H9 (cell line): Measurements from ENCODE around the gene ZNF792. TPM values are rescaled to one million over a fixed set of nuclear protein-coding genes. Genes with fewer than 3 reads are reported as not detected.
"Not testable (repeated sequence)": the region's sequence is repeated elsewhere in the genome, so short reads cannot be mapped to it uniquely, and the experiment has no call there.

ENCODE experiments used
- DNase-seq: peaks from one replicate; pipeline ENCODE4 v3.0.0-alpha.2; 2017
- H2AFZ ChIP-seq: one replicate; pipeline ENCODE4 v1.6.1; 2013; ENCODE audit warnings: mild to moderate bottlenecking, low read length, control low read depth, moderate library complexity
- H2AK5ac ChIP-seq: 2 replicates; pipeline ENCODE4 v1.6.1; 2013; ENCODE audit warnings: low read length, control low read depth, mixed read lengths; ENCODE audit not compliant: insufficient read length
- H2BK120ac ChIP-seq: one replicate; pipeline ENCODE4 v1.6.1; 2013; ENCODE audit warnings: low read depth, mild to moderate bottlenecking, low read length, control low read depth, inconsistent platforms; ENCODE audit not compliant: poor library complexity, severe bottlenecking
- H2BK12ac ChIP-seq: 2 replicates; pipeline ENCODE4 v1.6.1; 2013; ENCODE audit warnings: low read length, control low read depth, mixed read lengths, low read depth; ENCODE audit not compliant: insufficient read length
- H2BK15ac ChIP-seq: 2 replicates; pipeline ENCODE4 v1.6.1; 2013; ENCODE audit warnings: low read depth, low read length, control low read depth
- H2BK20ac ChIP-seq: one replicate; pipeline ENCODE4 v1.6.1; 2013; ENCODE audit warnings: low read depth, mild to moderate bottlenecking, low read length, control low read depth, inconsistent platforms; ENCODE audit not compliant: poor library complexity, severe bottlenecking
- H2BK5ac ChIP-seq: 2 replicates; pipeline ENCODE4 v1.6.1; 2013; ENCODE audit warnings: low read length, control low read depth, mixed read lengths; ENCODE audit not compliant: insufficient read length
- H3K14ac ChIP-seq: 2 replicates; pipeline ENCODE4 v1.6.1; 2013; ENCODE audit warnings: low read length, control low read depth; ENCODE audit not compliant: insufficient read depth
- H3K18ac ChIP-seq: 2 replicates; pipeline ENCODE4 v1.6.1; 2013; ENCODE audit warnings: low read depth, mild to moderate bottlenecking, mixed read lengths, low read length, control low read depth; ENCODE audit not compliant: insufficient read length
- H3K23ac ChIP-seq: 2 replicates; pipeline ENCODE4 v1.6.1; 2013; ENCODE audit warnings: low read length, control low read depth, mixed read lengths, low read depth; ENCODE audit not compliant: insufficient read length
- H3K23me2 ChIP-seq: 2 replicates; pipeline ENCODE4 v1.6.1; 2013; ENCODE audit warnings: low read depth, mild to moderate bottlenecking, mixed read lengths, low read length, control low read depth; ENCODE audit not compliant: insufficient read length, poor library complexity, severe bottlenecking
- H3K27ac ChIP-seq: 2 replicates; pipeline ENCODE4 v1.5.1; 2013; ENCODE audit warnings: low read length, control low read depth, mixed read lengths, low read depth; ENCODE audit not compliant: insufficient read length
- H3K27me3 ChIP-seq: 2 replicates; pipeline ENCODE4 v1.6.1; 2013; ENCODE audit warnings: low read length, control low read depth, inconsistent platforms; ENCODE audit not compliant: insufficient read depth
- H3K4ac ChIP-seq: 2 replicates; pipeline ENCODE4 v1.6.1; 2013; ENCODE audit warnings: low read depth, mild to moderate bottlenecking, control low read depth, inconsistent platforms, low read length, moderate library complexity
- H3K4me1 ChIP-seq: 2 replicates; pipeline ENCODE4 v1.6.1; 2013; ENCODE audit warnings: low read length, control low read depth, inconsistent platforms; ENCODE audit not compliant: insufficient read depth
- H3K4me2 ChIP-seq: 2 replicates; pipeline ENCODE4 v1.6.1; 2013; ENCODE audit warnings: low read length, control low read depth, mixed read lengths; ENCODE audit not compliant: insufficient read length, insufficient read depth
- H3K56ac ChIP-seq: 2 replicates; pipeline ENCODE4 v1.6.1; 2013; ENCODE audit warnings: low read depth, mild to moderate bottlenecking, mixed read lengths, low read length, control low read depth; ENCODE audit not compliant: insufficient read length
- H3K79me1 ChIP-seq: 2 replicates; pipeline ENCODE4 v1.6.1; 2013; ENCODE audit warnings: low read depth, mild to moderate bottlenecking, moderate library complexity, low read length, control low read depth, inconsistent platforms; ENCODE audit not compliant: insufficient read depth, poor library complexity, severe bottlenecking
- H3K79me2 ChIP-seq: 2 replicates; pipeline ENCODE4 v1.6.1; 2013; ENCODE audit warnings: low read length, control low read depth, inconsistent platforms; ENCODE audit not compliant: insufficient read depth
- H3K9ac ChIP-seq: 2 replicates; pipeline ENCODE4 v1.6.1; 2013; ENCODE audit warnings: low read length, control low read depth, mixed read lengths; ENCODE audit not compliant: insufficient read length; ENCODE audit errors: extremely low read depth
- H3K9me3 ChIP-seq: one replicate; pipeline ENCODE4 v1.6.1; 2013; ENCODE audit warnings: low read depth, low read length, inconsistent platforms; ENCODE audit not compliant: control insufficient read depth
- H3T11ph ChIP-seq: one replicate; pipeline ENCODE4 v1.6.1; 2013; ENCODE audit warnings: mild to moderate bottlenecking, low read length, control low read depth, inconsistent platforms
- H4K20me1 ChIP-seq: one replicate; pipeline ENCODE4 v1.6.1; 2013; ENCODE audit not compliant: control insufficient read depth, insufficient read length, insufficient read depth
- H4K5ac ChIP-seq: 2 replicates; pipeline ENCODE4 v1.6.1; 2013; ENCODE audit warnings: low read depth, mild to moderate bottlenecking, mixed read lengths, low read length, control low read depth; ENCODE audit not compliant: insufficient read length
- H4K8ac ChIP-seq: replicated peaks from 2 replicates; pipeline ENCODE4 v1.6.1; 2013; ENCODE audit warnings: low read length, control low read depth, mixed read lengths, low read depth; ENCODE audit not compliant: insufficient read length
- H4K91ac ChIP-seq: 2 replicates; pipeline ENCODE4 v1.6.1; 2013; ENCODE audit warnings: low read depth, mild to moderate bottlenecking, moderate library complexity, mixed read lengths, low read length, control low read depth; ENCODE audit not compliant: insufficient read length
- H3K27ac Mint-ChIP-seq, 3 experiments: 2 replicates in 2 of 3; 3 replicates in 1 of 3; pipeline ENCODE4 v1.8.0; 2020 to 2021; ENCODE audit warnings: mixed read lengths in 3 of 3, mild to moderate bottlenecking in 1 of 3, moderate library complexity in 1 of 3
- H3K27me3 Mint-ChIP-seq: 2 replicates; pipeline ENCODE4 v1.8.0; 2021; ENCODE audit warnings: low read depth, mild to moderate bottlenecking, moderate library complexity, mixed read lengths
- H3K36me3 Mint-ChIP-seq, 3 experiments: 2 replicates in 2 of 3; 3 replicates in 1 of 3; pipeline ENCODE4 v1.8.0; 2020 to 2021; ENCODE audit warnings: low read depth in 3 of 3, mixed read lengths in 3 of 3; ENCODE audit not compliant: insufficient read depth in 1 of 3
- H3K4me1 Mint-ChIP-seq, 2 experiments: 2 replicates each; pipeline ENCODE4 v1.8.0; 2020; ENCODE audit warnings: mixed read lengths in 2 of 2
- H3K4me3 Mint-ChIP-seq, 2 experiments: 2 replicates in 1 of 2; 3 replicates in 1 of 2; pipeline ENCODE4 v1.8.0; 2020 to 2021; ENCODE audit warnings: mild to moderate bottlenecking in 2 of 2, mixed read lengths in 2 of 2, moderate library complexity in 1 of 2
- H3K9me3 Mint-ChIP-seq, 2 experiments: 2 replicates in 1 of 2; 3 replicates in 1 of 2; pipeline ENCODE4 v1.8.0; 2020; ENCODE audit warnings: mild to moderate bottlenecking in 2 of 2, mixed read lengths in 2 of 2, moderate library complexity in 1 of 2
- WGBS: extraction: QIAGEN DNeasy Blood & Tissue Kit; methylation state at CpG from one replicate; pipeline ENCODE4 v1.1.7; 2013; ENCODE audit warnings: missing lambda C conversion rate, low lambda C conversion rate, mixed read lengths; ENCODE audit not compliant: insufficient read length; ENCODE audit errors: extremely low coverage; 5-methylcytosine and 5-hydroxymethylcytosine counted together
- total RNA-seq: library from RNA; stranded (reverse); gene quantifications from 2 replicates; pipeline ENCODE4 v1.2.1, GENCODE V29; 2021
- TF ChIP-seq, protein P1 (sequence below): fragments of 200-600 bp; sonication (generic); conservative IDR thresholded peaks from 3 replicates; pipeline ENCODE4 v1.8.0; 2021; ENCODE audit warnings: antibody characterized with exemption, mild to moderate bottlenecking

Gene ZNF792
- total RNA-seq, 1 experiment from 2014 or later: 8.3 TPM

DNA sequence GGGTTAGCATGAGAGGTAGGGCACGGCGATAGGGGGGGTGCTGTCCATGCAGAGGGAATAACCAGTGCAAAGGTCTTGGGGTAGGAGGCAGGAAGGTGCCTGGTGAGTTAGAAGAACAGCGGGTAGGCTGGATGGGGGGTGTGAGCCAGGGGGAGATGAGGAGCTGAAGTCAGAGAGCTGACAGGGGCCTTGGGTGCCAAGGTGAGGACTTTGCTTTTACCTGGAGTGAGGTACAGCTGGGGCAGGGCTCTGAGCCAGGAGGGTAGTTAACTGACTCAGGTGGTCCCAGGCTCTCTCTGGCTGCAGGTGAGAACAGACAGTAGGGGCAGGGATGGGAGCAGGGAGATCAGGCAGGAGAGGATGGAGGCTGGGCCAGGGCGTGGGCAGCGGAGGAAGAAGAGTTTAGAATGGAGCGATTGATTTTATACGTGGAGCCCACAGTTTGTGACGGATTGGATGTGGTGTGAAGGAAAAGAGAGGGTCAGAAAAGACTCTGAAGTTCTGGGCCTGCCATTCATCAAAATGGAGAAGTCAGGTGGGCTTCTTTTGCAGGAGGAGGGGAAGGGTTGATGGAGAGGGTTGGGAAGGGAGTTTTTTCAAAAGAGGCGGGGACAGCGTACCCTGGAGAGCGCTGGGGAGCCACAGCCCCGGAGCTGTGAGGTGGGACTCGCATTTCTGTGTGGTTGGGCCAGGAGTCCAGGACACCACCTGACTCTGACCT, 34.9 kb upstream of the ZNF792 start:
- H3T11ph ChIP-seq: no peak overlapping the region
- peaks cover 0 to 5% of the 10 kb centered on the region in 2 experiments; a peak in 4 of 5 replicates for H3K9me3 Mint-ChIP-seq
- H2BK12ac ChIP-seq: no peak overlapping the region
- H4K20me1 ChIP-seq: no peaks in the 10 kb centered on the region
- H3K27ac Mint-ChIP-seq: peak overlapping the region; percentile 94 to 97 (median 94)
- no peak overlapping the region for H3K4ac ChIP-seq
- H3K23ac ChIP-seq: no peak overlapping the region
- H3K4me3 Mint-ChIP-seq: peak overlapping the region; percentile 68 to 84
- H2BK5ac ChIP-seq: no peak overlapping the region
- H3K4me1 ChIP-seq: peaks cover 5% of the 10 kb centered on the region; the same call in 1 of the 2 replicates
- TF ChIP-seq, protein P1, sequence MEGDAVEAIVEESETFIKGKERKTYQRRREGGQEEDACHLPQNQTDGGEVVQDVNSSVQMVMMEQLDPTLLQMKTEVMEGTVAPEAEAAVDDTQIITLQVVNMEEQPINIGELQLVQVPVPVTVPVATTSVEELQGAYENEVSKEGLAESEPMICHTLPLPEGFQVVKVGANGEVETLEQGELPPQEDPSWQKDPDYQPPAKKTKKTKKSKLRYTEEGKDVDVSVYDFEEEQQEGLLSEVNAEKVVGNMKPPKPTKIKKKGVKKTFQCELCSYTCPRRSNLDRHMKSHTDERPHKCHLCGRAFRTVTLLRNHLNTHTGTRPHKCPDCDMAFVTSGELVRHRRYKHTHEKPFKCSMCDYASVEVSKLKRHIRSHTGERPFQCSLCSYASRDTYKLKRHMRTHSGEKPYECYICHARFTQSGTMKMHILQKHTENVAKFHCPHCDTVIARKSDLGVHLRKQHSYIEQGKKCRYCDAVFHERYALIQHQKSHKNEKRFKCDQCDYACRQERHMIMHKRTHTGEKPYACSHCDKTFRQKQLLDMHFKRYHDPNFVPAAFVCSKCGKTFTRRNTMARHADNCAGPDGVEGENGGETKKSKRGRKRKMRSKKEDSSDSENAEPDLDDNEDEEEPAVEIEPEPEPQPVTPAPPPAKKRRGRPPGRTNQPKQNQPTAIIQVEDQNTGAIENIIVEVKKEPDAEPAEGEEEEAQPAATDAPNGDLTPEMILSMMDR: no peak
- H3K23me2 ChIP-seq: peaks cover 21% of the 10 kb centered on the region
- H3K27ac ChIP-seq: peak overlapping the region; percentile 19
- no peak overlapping the region for H4K5ac ChIP-seq
- no peaks in the 10 kb centered on the region for H3K9me3 ChIP-seq
- H3K27me3 ChIP-seq: no peaks in the 10 kb centered on the region
- H3K27me3 Mint-ChIP-seq: no peaks in the 10 kb centered on the region; the same call in none of the 2 replicates
- peak overlapping the region; percentile 77 for H3K18ac ChIP-seq
- H2AK5ac ChIP-seq: no peak overlapping the region
- H4K91ac ChIP-seq: no peak overlapping the region
- DNase-seq: peak; percentile 92
- no peak overlapping the region for H2AFZ ChIP-seq
- H3K79me2 ChIP-seq: peaks cover 24% of the 10 kb centered on the region; the same call in 1 of the 2 replicates
- H2BK120ac ChIP-seq: no peak overlapping the region
- H3K36me3 Mint-ChIP-seq: peaks cover 20 to 25% (median 24%) of the 10 kb centered on the region in 3 experiments
- H3K79me1 ChIP-seq: peaks cover under 1% of the 10 kb centered on the region
- H2BK20ac ChIP-seq: no peak overlapping the region
- no CpG with 5 or more reads among the region's 13 CpGs for WGBS
- peak overlapping the region; percentile 49 for H3K4me2 ChIP-seq
- no peak overlapping the region for H4K8ac ChIP-seq
- no peak overlapping the region for H3K9ac ChIP-seq
- no peak overlapping the region for H2BK15ac ChIP-seq
- peaks cover 42 to 54% of the 10 kb centered on the region in 2 experiments for H3K4me1 Mint-ChIP-seq
- no peak overlapping the region for H3K56ac ChIP-seq
- H3K14ac ChIP-seq: peak overlapping the region; percentile 9; the same call in 1 of the 2 replicates

DNA sequence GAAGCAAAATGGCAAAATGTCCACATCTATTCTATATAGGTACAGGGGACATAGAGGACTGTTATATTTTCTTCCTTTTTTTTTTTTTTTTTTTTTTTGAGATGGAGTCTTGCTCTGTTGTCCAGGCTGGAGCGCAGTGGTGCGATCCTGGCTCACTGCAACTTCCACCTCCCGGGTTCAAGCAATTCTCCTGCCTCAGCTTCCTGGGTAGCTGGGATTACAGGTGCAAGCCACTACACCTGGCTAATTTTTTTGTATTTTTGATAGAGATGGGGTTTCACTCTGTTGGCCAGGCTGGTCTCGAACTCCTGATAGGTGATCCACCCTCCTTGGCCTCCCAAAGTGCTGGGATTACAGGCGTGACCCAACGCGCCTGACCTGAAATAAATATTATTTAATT, 34.2 kb upstream of the ZNF792 start:
- not testable (repeated sequence) for H3K4me2 ChIP-seq, H3K14ac ChIP-seq, H3K4me3 Mint-ChIP-seq, H3K4ac ChIP-seq, H4K91ac ChIP-seq, H2AFZ ChIP-seq, H4K8ac ChIP-seq, H3K18ac ChIP-seq, H3K9me3 Mint-ChIP-seq, H3K9ac ChIP-seq, H3K27me3 ChIP-seq, H3K27me3 Mint-ChIP-seq, H2BK20ac ChIP-seq, H3K4me1 ChIP-seq, H2AK5ac ChIP-seq, H4K5ac ChIP-seq, H3K27ac ChIP-seq, H2BK120ac ChIP-seq, H2BK15ac ChIP-seq, H2BK12ac ChIP-seq, H3K27ac Mint-ChIP-seq, H3K79me1 ChIP-seq, H3K56ac ChIP-seq, H3T11ph ChIP-seq, DNase-seq, H4K20me1 ChIP-seq, H3K23ac ChIP-seq, H2BK5ac ChIP-seq, H3K9me3 ChIP-seq
- H3K23me2 ChIP-seq: peaks cover 21% of the 10 kb centered on the region
- peaks cover 19% of the 10 kb centered on the region; the same call in 1 of the 2 replicates for H3K79me2 ChIP-seq
- peaks cover 20 to 23% (median 20%) of the 10 kb centered on the region in 3 experiments for H3K36me3 Mint-ChIP-seq
- peaks cover 38 to 51% of the 10 kb centered on the region in 2 experiments for H3K4me1 Mint-ChIP-seq
- no CpG with 5 or more reads among the region's 7 CpGs for WGBS
